Cortex of kidney (tissue), 1 donor: Measurements from ENCODE around the gene TAF11L2.
"Not testable (repeated sequence)": the region's sequence is repeated elsewhere in the genome, so short reads cannot be mapped to it uniquely, and the experiment has no call there.

Experiments
- DNase-seq: peaks from one replicate; lab custom pipeline; 2025; lab: John Stamatoyannopoulos, UW

Gene TAF11L2

GRCh38 chr5:17497931-17498330 lies at the start of gene TAF11L2:
Gene TAF11L2, plus strand, starts transcription at chr5:17498231.
- DNase-seq, result not testable (repeated sequence)

GRCh38 chr5:17448877-17449276 lies 49.2 kb upstream of the TAF11L2 start:
- no peak for DNase-seq

- no peak for DNase-seq
These were observed 45.1 kb upstream of the TAF11L2 start for GRCh38 chr5:17452936-17453335.

- no peak for DNase-seq
These were observed 42.1 kb upstream of the TAF11L2 start for GRCh38 chr5:17455942-17456341.

- DNase-seq, result no peak
These were observed 36.2 kb upstream of the TAF11L2 start for GRCh38 chr5:17461793-17462192.

GRCh38 chr5:17463653-17464052 lies 34.4 kb upstream of the TAF11L2 start:
- DNase-seq, result no peak

GRCh38 chr5:17470064-17470463 lies 28.0 kb upstream of the TAF11L2 start:
- DNase-seq, result no peak

GRCh38 chr5:17475064-17475463 lies 23.0 kb upstream of the TAF11L2 start:
- not testable (repeated sequence) for DNase-seq

- DNase-seq, result no peak
These were observed 21.0 kb upstream of the TAF11L2 start for GRCh38 chr5:17477043-17477442.

GRCh38 chr5:17477573-17478265 lies 20.3 kb upstream of the TAF11L2 start:
- no peak for DNase-seq

GRCh38 chr5:17481378-17481777 lies 16.7 kb upstream of the TAF11L2 start:
- no peak for DNase-seq

GRCh38 chr5:17482790-17483189 lies 15.2 kb upstream of the TAF11L2 start:
- DNase-seq, result no peak

GRCh38 chr5:17486464-17487173 lies 11.4 kb upstream of the TAF11L2 start:
- not testable (repeated sequence) for DNase-seq

- DNase-seq, result no peak
These were observed 10.9 kb upstream of the TAF11L2 start for GRCh38 chr5:17487174-17487512.

- not testable (repeated sequence) for DNase-seq
These were observed 6.8 kb upstream of the TAF11L2 start for GRCh38 chr5:17491257-17491656.

GRCh38 chr5:17492770-17493169 lies 5.3 kb upstream of the TAF11L2 start:
- DNase-seq, result no peak

- DNase-seq, result no peak
These were observed 585 bp upstream of the TAF11L2 start for GRCh38 chr5:17497446-17497845.

GRCh38 chr5:17511775-17512325 lies 13.8 kb downstream of the TAF11L2 start:
- no peak for DNase-seq

- not testable (repeated sequence) for DNase-seq
These were observed 19.5 kb downstream of the TAF11L2 start for GRCh38 chr5:17517526-17517925.

- DNase-seq, result not testable (repeated sequence)
These were observed 20.0 kb downstream of the TAF11L2 start, which contains the start of gene TAF11L3 for GRCh38 chr5:17518067-17518466. Gene TAF11L3, plus strand, starts transcription at chr5:17518367.

- DNase-seq, result not testable (repeated sequence)
These were observed 21.5 kb downstream of the TAF11L2 start for GRCh38 chr5:17519508-17519907.

- DNase-seq, result not testable (repeated sequence)
These were observed 23.5 kb downstream of the TAF11L2 start, which contains the start of gene TAF11L4 for GRCh38 chr5:17521501-17521900. Gene TAF11L4, plus strand, starts transcription at chr5:17521801.

GRCh38 chr5:17524935-17525334 lies 26.9 kb downstream of the TAF11L2 start, which contains the start of gene TAF11L5:
Gene TAF11L5, plus strand, starts transcription at chr5:17525235.
- not testable (repeated sequence) for DNase-seq
